HG03457 (cell line): ENCODE measurements around the gene TAX1BP1.
"Not testable (repeated sequence)": the region's sequence is repeated elsewhere in the genome, so short reads cannot be mapped to it uniquely, and the experiment has no call there.

Source experiments
- ATAC-seq: cut with Tn5 transposase; IDR thresholded peaks from one replicate; pipeline ENCODE4 v1.9.1; 2021; ENCODE audit warnings: moderate number of reproducible peaks; ENCODE audit not compliant: unreplicated experiment

TAX1BP1 gene

DNA sequence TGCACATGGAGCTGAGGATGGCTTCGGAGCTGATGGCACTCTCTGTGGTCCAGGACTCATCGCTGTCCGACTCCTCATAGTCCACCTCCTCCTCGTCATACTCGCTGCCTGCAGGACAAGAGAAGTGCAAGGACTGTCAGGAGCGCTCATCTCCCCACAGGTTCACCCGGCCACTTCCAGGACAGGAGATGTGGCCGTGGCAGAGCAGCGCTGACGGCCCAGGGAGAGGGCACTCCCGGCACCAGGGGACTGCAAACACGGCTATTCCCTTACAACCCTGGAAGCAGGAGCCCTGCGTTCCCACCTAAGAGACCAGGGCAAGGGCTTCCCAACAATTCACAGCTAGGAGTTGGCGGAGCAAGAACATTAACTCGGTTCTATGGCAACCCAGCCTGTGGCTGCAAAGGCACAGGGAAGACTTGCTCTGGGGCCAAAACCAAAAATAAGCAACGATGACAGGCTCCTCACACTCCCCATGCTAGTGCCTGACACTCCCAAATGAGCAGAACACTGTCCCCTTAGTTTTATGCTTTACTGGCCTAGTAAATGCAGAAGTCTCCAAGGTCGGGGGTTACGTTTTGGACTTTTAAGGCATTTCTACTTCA lies 100.9 kb downstream of the TAX1BP1 start:
- ATAC-seq: no peak

DNA sequence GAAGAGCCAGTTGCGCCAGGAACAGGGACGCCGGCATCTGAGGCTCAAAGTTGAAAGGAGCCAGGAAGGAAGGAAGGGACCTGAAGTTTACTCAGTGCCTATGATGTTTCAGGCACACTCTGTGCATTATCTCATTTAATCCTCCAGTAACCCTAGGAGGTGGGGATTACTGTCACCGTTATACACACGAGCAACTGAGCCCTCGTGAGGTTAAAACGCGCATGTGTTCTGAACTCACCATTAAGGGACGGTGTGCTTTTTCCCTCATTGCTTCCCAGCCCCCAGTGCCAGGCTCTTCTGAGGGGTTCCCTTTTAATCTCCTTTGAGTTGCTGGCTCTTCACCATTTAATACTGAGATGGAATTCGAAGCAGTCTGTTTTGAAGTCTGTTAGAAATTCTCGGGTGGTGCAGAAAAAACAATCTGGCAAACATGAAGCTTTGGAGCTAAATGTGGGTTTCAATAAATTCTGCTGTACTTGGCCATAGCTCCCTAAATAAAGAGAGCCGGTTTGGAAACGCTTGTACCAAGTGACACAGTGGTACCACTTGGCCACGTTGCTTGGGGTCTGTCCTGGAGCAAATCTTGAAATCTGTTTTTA lies 102.2 kb downstream of the TAX1BP1 start:
- no peak for ATAC-seq

DNA sequence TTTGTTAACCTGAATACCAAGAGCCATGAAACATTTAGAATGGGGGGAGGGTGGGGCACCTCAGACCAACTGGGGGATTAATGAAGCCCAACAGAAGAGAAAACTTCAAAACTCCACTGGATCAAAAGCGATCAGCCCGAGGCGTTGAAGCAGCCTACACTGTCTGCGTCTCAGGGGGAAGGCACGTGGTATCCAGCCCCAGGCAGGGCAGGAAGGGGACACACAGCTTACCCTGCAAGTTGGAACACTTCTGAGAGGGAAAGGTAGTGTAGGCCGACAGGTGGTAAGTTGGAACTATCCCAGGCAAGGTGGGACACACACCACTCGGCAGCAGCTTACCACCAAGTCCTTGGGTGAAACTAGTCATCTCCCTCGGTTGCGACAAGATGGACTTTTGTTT lies 102.9 kb downstream of the TAX1BP1 start:
- no peak for ATAC-seq

DNA sequence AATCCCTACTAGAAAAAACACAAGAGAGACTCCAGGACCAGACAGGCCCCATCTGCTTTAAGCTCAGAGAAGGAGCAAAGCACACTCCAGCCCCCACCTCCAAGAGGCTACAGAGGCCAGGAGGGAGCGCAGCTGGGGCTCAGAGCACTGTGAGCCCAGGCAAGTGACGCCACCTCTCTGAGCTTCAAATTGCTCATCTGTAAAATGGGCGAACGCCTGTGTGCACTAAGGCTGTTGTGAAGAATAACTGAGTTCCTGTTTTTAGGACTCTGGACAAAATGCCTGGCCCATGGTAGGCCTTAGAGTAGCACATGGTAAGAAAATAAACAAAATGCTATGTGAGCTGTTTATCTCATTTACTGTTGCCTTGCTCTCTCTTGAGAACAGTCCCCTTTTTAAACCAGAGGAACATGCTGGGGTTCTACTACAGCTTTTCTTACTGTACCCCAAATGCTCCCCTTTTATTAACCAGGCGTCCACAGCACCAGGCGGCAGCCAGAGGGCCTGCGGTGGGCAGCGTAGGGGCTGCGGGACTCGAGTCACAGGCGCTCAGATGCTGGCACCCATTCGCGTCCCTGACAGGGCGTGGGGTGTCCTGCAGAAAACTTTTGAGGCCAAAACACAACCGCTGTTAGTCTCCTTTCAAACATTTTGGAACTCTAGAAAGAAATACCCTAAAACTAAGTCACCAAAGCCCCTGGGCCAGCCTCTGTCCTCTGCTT lies 103.8 kb downstream of the TAX1BP1 start:
- ATAC-seq: no peak

DNA sequence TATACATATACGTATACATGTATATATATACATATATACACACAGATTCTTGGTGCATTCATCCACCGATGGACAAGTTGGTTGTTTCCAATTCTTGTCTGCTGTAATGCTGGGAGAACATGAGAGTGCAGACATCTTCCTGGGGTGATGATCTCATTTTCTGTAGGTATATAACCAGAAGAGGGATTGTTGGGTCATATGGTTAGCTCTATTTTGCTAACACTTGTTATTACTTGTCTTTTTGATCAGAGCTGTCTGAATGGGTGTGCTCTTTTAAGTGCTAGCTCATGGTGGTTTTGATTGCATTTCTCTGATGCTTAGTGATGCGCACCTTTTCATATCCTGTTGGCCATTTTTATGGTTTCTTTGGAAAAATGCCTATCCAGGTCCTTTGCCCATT lies 106.4 kb downstream of the TAX1BP1 start:
- ATAC-seq: no peak

DNA sequence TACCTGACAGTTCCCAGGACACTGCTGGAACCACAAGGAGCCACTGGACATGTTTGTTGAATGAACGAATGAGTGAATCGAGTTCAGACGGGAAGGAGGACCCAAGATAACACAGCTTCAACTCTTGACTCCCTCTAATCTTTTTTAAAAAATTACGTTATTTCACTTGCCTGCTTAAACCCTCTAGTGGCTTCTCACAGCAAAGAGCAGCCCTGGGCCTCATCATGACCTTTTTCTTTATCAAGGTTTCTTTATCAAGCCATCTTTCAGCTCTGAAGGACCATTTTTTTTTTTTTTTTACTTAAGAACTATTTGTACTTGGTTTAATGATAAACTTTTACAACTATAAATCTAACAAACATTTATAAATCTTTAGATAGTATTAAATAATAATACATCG lies 110.6 kb downstream of the TAX1BP1 start:
- ATAC-seq: no peak

DNA sequence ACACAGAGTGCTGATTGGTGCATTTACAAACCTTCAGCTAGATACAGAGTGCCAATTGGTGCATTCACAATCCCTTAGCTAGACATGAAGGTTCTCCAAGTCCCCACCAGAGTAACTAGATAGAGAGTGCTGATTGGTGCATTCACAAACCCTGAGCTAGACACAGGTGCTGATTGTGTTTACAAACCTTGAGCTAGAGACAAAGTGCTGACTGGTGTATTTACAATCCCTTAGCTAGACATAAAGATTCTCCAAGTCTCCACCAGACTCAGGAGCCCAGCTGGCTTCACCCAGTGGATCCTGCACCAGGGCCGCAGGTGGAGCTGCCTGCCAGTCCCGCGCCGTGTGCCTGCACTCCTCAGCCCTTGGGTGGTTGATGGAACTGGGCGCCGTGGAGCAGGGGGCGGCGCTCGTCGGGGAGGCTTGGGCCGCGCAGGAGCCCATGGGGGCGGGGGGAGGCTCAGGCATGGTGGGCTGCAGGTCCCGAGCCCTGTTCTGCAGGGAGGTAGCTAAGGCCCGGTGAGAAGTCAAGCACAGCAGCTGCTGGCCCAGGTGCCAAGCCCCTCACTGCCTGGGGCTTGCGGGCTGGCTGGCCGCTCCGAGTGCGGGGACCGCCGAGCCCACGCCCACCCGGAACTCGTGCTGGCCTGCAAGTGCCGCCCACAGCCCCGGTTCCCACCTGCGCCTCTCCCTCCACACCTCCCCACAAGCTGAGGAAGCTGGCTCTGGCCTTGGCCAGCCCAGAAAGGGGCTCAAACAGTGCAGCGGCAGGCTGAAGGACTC lies 116.9 kb downstream of the TAX1BP1 start:
- not testable (repeated sequence) for ATAC-seq

DNA sequence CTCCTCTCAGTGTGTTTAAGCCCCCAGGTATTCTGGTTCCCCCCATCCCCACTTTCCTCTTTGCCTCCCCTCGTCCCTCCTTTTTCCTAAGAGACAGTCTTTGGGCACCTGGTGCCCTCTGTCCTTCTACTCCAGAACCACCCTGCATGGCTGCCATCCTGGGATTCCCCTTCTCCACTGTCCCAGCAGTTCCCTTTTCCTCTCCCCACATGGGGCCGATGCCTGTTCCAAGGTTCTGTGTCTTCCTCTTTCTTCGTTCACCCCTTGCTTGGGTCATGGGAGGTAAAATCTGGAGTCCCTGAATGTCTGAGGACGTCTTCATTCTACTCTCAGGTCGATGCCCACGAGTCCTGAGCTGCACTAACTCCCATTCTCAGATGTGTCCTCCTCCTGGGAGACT lies 120.8 kb downstream of the TAX1BP1 start:
- no peak for ATAC-seq

DNA sequence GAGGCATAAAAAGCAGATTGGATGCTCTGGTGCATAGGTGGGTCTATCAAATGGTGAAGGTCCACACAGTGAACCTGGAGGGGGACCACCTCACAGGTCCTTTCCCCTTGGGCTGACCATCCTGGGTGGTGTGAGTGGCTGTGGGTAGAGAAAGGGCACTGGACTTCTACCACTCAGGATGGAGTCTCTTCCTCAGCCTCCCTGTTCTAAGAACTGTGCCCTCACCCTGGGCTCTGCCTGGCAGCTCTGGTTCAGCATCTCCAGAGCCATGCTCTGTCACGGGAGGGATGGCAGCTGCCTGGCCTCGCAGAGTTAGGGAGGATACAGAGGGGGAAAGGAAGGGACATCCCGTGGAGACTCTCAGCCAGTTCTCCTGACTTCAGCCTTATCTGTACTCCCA lies 121.8 kb downstream of the TAX1BP1 start:
- no peak for ATAC-seq

DNA sequence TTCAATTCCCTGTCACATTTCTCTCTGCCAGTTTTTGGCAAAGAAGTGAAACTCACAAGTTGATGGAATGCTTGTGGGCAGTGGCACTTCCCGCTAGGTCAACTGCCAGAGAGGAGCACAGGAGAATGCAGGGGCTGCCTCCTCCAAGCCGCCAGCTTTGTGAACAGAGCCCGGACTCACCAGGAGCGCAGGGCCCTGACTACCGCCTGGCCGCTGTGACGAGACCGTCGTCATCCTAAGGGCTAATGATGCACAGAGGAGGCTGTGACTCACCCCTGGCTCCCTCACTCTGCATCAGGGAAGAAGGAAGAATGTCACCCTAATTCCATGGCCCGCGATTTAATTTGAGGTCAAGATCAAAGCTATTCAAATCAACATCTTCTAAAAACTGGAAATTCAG lies 123.9 kb downstream of the TAX1BP1 start:
- ATAC-seq: no peak

DNA sequence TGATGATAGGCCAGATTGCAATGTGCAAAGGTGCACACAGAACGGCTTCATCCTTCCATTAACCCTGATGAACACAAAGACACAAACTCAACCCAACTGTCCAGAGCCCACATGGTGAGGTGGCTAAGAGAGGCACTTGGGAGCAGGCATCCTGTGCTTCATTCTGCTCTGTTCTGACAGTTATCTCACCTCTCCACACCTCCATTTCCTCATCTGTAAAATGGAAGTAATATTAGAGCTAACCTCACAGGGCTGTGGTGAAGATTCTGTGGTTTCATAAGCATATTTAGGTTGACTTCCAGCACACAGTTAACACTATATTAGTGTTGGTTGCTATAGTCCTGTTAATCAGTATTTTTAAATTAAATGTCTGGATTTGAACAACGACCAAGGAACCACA lies 126.3 kb downstream of the TAX1BP1 start:
- no peak for ATAC-seq

DNA sequence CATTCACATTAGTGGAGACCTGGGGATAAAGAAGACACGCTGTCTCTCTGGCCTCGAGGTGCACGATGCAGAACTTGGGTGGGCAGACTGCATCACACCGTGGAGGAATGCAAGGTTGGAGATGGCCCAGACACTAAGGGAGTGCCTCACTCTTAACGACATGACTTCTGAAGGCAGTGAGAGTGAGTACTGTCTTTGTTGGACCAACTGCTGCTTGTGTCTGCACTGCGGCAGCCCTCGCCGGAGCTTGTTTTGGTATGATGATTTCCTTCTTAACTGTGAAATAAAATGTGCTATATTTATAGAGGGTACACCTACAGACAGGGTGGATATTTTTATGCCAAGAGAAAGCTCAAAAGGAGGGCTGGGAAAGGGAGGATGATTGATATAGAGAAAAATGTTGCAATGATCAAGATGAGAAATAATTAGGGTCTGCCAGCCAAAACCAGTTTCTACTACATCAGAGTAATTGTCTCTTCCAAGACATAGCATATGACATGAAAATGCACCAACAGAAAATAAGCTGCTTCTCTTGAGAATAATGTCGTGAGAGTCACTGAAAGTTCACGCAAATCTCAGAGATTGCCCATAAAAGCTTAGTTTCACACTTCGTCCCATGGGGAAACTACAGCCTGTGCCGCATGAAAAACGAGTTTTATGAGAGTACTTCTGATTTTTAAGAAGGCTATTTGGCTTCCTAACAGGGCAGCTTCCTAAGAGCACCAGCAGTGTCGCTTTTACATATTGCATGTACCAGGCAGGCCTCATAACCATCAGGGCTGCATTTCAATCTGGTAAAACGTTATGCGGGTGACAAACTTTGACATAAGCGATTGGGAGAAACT lies 127.1 kb downstream of the TAX1BP1 start:
- no peak for ATAC-seq

DNA sequence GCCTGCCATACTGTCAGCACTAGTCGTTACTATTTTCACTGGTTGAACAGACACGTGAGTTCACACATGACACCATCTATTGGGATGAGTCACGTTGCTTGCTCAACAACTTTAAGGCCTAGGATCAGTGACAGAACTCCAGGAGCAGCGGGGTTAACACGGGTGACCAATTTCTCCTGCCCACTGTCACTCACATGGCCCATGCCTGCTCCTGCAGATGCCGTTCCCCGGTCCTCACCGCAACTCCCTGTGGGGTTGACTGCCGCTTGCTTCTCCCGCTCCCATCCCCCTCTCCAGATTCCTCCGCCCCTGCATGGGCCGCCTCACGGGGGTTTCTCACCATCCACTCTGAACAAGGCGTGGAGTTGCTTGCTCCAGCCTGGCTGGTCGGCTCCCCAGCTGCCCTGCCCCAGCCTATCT lies 128.2 kb downstream of the TAX1BP1 start:
- ATAC-seq: no peak

DNA sequence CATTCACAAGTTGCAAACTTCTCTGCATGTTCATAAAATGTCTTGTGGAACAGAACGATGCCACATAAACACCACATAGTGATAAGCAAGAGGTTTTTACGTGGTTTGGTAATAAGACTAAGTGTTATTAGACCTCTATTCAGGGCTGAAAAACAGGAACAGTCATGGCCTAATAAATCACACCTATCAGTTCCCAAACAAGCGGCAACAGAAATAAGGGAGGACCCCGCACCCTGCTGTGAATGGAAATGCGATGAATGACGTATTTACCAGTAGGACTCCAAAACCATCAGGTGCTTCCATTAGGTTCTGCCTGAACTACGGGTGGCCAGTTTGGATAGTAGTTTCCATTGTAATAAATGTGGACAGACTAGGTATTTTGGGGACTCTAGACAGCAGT lies 129.1 kb downstream of the TAX1BP1 start:
- ATAC-seq: no peak

DNA sequence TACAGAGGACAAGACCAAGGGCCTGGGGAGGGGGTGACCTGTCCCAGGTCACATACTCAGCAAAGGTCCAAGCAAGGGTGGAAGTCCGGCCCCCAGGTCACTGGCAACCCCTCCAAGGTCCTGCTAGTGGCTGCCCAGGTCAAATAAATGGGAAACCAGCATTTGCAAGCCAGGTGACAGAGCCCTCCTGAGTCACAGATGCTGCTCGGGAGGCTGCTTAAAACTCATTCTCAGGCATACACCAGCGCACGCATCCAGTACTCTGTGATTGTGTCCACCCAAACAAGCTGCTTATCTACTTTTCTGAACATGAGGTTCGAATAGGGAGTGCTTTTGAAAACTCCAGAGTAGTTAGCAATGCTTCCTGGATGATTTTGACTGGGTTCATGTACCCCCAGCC lies 130.6 kb downstream of the TAX1BP1 start:
- no peak for ATAC-seq

DNA sequence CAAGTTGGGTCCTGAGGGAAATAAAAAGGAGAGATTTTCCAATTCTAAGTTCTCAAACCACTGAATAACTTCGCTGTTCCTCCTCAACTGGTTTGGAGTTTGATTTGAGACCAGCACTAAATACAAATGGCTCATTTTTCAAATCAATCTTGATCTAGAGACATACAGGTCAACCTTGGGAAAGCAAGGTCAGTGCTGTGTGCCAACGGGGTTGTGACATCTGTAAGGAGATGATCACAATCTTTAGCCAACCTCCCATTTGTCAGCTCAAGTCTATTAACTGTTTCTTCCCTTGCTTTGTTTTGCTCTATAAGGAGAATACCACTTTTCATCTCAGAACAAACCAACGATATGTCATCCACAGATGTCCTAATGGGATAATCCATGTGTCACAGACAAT lies 131.1 kb downstream of the TAX1BP1 start:
- no peak for ATAC-seq

DNA sequence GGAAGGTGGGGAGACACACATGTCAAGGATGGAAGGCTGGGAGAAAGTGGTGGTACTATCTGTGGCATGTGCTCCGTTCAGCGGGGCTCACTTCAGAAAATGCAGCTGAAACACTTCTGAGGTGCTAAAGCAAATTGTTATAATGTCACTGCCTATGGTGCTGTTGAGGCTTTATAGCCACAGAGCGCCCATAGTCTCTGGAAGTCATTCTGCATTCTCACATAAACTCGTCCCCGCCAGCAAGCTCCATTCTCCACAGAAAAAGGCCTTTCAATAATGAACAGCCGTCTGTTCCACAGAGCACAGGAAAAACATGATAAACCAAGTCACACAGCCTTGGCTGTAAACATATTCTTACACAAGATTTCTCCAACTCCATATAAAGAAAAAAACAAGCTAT lies 131.9 kb downstream of the TAX1BP1 start:
- no peak for ATAC-seq

DNA sequence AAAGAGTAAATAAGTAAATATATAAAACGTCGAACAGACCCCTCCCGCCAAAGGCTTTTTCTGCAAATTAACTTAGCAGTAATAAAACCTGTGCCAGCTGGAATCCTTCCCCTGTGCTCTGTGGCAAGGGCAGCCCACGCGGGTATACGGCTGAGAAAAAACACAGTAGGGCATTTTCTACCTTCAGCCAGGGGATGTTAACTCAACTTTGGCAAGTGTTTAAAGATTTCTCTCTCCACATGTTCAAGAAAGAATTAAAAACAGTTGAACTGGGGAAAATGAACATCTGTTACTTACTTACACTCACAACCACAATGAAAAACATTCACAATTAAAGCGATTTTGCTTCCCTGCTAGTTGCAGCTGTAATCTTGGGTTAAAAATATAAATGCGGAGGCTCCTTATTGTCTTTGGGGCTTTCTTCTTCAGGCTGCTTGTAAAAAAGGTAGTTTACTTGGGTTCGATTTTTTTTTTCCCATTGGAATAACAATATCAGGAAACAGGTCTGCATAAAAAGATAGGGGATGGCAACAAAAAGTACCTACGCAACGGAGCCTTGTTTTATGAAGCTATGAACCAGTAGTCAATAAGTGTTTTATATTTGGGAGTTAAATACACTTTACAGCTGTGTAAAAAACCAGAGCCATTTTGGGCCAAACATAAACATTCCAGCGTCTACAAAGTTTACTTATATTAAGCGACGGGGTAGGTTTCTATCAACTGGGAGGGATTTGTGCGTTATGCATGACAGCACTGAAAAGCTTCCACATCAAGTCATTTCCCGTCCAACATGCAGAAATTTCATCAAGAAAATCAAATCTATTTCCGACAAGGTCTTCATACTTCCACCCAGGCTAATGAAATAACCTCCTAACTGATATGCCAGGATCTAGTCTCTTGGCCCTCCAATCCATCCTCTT lies 132.7 kb downstream of the TAX1BP1 start:
- no peak for ATAC-seq

DNA sequence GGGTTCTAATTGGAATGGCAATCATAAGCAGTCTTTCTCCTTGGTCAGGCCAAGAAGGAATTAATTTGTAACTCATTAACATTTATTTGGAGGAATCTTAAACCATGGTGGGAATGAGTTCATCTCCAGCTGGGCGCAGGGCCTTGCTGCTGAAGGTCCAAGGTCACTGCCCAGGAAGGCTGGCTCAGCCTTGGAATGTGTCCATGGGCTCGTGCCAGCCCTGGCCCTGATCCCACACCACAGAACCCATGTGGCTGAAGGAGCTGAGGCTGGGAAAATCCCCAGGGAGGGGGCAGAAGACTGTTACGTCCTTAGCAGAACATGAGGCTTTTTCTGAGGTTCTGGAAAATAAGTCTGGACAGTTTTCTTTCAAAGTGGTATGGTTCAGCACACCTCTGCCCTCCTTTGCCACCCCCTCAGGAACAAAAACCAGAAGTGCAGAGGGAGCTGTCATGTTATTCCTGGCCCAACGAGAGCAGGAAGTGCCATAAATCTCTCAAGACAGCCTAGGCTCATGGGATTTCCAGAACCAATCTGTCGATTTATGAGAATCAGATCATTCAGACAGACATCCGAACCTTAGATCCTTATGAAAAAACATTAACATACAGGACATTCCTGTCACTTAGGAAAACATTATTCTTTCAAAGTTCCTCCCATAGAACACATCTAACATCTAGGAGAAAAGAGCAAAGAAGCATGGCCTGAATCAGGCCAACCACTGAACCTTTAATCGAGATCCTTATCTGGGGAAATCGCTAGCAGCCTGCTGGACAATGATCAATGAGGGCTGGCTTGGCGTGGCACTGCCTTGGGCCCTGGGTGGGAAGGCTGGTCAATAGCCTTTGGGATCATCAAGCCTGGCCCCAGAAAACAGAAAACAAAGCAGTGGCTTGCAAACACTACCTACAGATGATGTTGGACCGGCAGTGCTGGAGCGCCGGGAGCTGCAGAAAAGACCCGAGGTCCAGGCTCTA lies 134.3 kb downstream of the TAX1BP1 start:
- ATAC-seq: no peak
